GM12864 (cell line): ENCODE data around the gene KANK4.

Experiments
- DNase-seq: peaks from one replicate; pipeline ENCODE4 v3.0.0-alpha.2; 2011; ENCODE audit warnings: low read depth
- H3K4me3 ChIP-seq: 2 replicates; pipeline ENCODE4 v1.5.1; 2011; ENCODE audit warnings: mild to moderate bottlenecking, low read depth, low read length, control low read depth
- TF ChIP-seq, protein P1 (sequence below): IDR thresholded peaks from 2 replicates; pipeline ENCODE4 v1.5.1; 2011; ENCODE audit warnings: low read depth, mild to moderate bottlenecking, moderate library complexity, low read length, control low read depth, inconsistent platforms; ENCODE audit errors: missing control alignments

The KANK4 gene

DNA sequence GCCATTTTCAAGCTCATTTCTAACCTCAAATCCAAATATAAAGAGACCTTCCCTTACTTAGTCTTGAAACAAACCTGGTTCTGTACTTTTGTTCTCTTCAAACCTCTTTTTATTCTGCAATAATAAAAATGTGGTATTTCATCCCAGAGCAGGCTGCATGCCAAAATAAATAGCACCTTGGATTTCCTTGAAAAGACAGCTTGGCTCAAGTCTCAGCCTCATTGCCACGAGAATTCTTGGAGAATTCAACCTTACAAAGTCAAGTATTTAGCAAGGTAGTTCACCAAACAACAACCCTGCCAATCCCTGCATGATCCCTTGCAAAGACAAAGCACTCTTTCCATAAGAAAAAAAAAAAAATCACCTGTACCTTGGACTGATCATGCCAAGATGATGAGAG, 33.8 kb downstream of the KANK4 start:
- DNase-seq, result no peak
- no peak overlapping the region for H3K4me3 ChIP-seq
- TF ChIP-seq, protein P1, sequence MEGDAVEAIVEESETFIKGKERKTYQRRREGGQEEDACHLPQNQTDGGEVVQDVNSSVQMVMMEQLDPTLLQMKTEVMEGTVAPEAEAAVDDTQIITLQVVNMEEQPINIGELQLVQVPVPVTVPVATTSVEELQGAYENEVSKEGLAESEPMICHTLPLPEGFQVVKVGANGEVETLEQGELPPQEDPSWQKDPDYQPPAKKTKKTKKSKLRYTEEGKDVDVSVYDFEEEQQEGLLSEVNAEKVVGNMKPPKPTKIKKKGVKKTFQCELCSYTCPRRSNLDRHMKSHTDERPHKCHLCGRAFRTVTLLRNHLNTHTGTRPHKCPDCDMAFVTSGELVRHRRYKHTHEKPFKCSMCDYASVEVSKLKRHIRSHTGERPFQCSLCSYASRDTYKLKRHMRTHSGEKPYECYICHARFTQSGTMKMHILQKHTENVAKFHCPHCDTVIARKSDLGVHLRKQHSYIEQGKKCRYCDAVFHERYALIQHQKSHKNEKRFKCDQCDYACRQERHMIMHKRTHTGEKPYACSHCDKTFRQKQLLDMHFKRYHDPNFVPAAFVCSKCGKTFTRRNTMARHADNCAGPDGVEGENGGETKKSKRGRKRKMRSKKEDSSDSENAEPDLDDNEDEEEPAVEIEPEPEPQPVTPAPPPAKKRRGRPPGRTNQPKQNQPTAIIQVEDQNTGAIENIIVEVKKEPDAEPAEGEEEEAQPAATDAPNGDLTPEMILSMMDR, result no peak

DNA sequence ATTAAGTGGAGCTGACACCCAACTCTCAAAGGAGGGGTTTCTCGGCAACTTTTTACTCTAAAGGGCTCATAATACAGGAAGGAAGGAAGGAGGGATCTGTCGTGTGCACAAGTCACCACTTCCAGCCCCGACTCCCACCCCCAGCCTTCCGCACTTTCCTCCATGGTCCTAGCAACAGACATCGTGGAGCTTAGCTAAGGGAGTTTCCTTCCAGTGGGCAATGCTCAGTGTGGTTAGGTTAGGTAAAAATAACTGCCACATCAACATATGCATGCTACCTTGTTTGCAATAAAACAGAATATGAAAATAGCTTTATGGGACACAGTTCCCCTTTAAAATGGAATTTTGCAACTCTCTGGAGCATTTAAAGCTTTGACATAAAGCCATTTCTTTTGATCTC, 35.2 kb downstream of the KANK4 start:
- H3K4me3 ChIP-seq, result no peak overlapping the region
- DNase-seq, result no peak
- TF ChIP-seq, protein P1, result no peak

DNA sequence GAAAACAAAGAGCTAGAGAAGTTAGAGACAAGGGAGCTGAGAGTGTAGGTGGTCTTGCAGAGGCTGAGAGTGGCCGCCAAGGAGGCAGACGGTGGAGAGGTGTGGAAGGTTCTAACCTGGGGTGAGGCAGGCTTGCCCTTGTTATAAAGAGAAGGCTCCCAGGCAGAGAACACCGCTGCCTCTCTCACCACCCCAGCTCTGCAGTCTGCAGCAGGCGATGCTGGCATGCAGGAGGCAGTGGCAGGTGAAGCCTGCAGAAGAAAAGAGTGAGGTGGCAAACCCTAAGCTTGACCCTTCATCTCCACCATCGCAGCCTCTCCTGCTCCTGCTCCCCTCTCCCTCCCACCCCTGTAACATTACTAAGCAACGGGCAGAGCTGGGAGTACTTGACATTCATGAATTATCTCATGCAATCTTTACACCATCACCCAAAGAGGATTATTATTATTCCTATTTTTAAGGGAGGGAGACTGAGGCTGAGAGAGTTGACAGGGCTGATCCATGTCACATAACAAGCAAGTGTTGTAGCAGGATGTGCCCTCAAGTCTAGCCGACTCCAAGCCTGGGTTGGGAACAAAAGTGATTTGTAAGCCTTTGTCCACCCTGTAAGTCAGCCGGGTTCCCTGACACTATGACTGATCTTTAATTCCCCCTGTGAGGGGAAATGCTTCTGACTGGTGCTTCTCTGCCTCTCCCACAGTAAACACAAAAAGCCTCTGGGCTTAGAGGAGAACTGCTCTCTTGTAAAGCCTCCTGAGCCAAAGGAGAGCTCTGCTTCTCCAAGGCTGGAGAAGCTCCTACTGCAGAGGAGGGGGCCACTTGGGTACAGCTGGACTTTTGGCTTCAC, 36.1 kb downstream of the KANK4 start:
- no peak overlapping the region for H3K4me3 ChIP-seq
- DNase-seq, result no peak
- TF ChIP-seq, protein P1, result no peak

DNA sequence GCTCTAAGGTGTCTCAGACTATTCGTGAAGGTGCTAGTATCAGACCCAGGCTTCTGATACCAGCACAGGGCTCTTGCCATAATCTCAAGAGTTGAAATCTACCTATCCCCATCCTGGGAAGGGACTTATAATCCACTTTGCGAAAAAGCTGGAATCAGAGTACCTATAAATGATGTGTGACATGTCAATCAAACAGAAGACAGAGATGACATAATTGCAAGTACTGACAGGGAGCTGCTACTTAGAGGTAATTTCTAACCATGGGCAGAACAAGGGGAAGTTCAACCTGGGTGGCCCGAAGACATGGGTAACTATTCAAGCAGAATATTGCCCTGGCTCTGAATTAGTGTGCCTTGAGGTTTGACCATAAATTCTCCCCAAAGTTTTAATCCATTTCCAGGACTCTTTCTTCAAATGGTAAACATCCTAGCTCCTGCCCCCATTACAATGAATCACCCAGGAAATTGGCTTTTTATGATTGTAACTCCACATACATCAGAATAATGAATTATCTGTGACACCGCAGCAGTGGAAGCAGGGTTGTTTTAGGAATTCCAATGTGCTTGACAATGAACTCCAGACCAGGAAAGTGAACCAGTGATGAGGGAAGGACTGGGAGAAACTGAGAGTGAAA, 37.2 kb downstream of the KANK4 start:
- H3K4me3 ChIP-seq, result no peak overlapping the region

DNA sequence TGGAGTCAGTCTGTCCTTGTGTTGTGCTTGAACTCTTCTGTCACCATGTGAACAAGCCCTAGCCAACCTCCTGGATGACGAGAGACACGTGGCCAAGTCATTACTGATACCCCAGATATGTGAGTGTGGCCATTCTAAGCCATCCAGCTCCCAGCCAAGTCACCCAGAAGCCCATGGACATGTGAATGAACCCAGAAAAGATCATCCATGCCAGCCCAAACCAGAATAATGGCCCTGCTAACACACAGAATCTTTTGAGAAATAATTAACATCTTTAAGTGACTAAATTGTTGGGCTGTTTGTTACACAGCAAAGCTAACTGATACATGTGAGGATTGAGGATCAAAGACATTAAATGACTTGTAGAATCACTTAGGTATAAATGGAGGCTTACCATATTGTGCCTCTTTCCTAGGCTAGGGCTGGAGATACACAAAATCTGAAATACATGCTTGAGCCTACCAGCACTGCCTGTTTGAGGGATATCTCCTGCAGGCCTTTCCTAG, 38.2 kb downstream of the KANK4 start:
- no peak for DNase-seq
- H3K4me3 ChIP-seq, result no peak overlapping the region
- TF ChIP-seq, protein P1, result no peak

More for the DNA sequence above, 37.2 kb downstream of the KANK4 start:
- TF ChIP-seq, protein P1, result no peak
- no peak for DNase-seq

DNA sequence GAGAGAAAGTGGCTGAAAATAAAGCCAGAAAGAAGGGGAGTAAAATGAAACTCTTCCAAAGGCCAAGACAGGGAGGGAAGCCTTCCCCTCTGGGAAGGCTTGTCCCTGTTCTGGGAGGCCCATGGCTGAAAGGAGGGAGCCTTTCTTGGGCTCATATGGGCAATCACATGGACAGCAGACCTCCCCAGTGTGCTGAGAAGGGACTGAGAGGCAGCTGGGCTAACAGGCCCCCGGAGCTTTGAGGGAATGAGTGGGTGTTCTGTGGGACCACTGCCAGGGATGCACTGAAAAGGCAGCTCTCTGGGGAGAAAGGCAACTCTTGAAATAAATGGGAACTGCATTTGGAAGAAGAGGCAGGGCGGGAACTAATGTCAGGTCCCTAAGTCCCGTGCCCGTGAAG, 39.1 kb downstream of the KANK4 start:
- DNase-seq, result no peak
- TF ChIP-seq, protein P1, result no peak
- no peak overlapping the region for H3K4me3 ChIP-seq
